ENCODE data around the gene NR6A1. TPM values are rescaled to one million over a fixed set of nuclear protein-coding genes. Genes with fewer than 3 reads are reported as not detected.

NR6A1 gene
- total and polyA plus RNA-seq, 2 experiments from 2014 or later = 44.2 to 139 TPM

- no peak for TF ChIP-seq EZH2 (IDR thresholded peaks at IDR 0.05; ENCODE audit: low read depth, unreplicated experiment)
- no peak for TF ChIP-seq POLR2AphosphoS5 (IDR thresholded peaks at IDR 0.05; ENCODE audit: low read depth)
- TF ChIP-seq ZNF114 (CRISPR knock-in tag; IDR thresholded peaks at IDR 0.05) = no peak
- no peak for TF ChIP-seq NANOG (IDR thresholded peaks at IDR 0.05; ENCODE audit: borderline replicate concordance)
- no peak for TF ChIP-seq EZH2phosphoT487 (IDR thresholded peaks at IDR 0.05; ENCODE audit: unreplicated experiment)
- TF ChIP-seq CTCF (conservative IDR thresholded peaks at IDR 0.05; ENCODE audit: low read depth in 2 of 2) = no peak
These were observed 274.6 kb downstream of the NR6A1 start (continued) for GRCh38 chr9:124496463-124496862.

DNA sequence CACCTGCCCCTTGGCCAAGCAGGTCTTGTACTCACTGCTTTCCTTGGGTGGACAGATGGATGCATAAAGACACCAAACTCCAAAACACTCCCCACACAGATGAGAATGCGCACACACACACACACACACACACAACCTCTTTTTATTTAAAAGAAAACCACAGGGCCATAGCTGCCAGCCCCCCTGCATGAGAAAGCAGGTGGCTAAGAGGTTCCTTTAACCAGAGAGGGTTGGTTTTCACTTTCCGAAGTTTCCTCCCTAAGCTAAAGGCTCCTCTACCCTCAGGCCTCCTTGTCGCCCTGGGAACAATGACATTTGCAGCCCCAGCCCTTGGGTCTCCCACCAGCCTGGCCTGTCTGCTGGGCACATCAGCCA is 275.0 kb downstream of the NR6A1 start:
- no peaks in the 10 kb centered on the region for H3K36me3 ChIP-seq (ENCODE audit: insufficient read depth)
- no peaks in the 10 kb centered on the region for H3K79me2 ChIP-seq (replicated peaks; ENCODE audit: insufficient read depth)
- H3K4me2 ChIP-seq = no peak overlapping the region
- no peak overlapping the region for H3K4me3 Mint-ChIP-seq
- H2AFZ ChIP-seq = no peak overlapping the region
- peaks cover 4% of the 10 kb centered on the region for H3K27me3 ChIP-seq (ENCODE audit: insufficient read depth)
- H3K4me1 ChIP-seq (ENCODE audit: insufficient read depth) = no peaks in the 10 kb centered on the region
- no peaks in the 10 kb centered on the region for H3K9me2 ChIP-seq (ENCODE audit: insufficient read depth)
- H3K27ac Mint-ChIP-seq = no peak overlapping the region
- peaks cover 9% of the 10 kb centered on the region for H3K27me3 Mint-ChIP-seq (ENCODE audit: insufficient read depth, low read depth, poor library complexity)
- no peaks in the 10 kb centered on the region for H4K20me1 ChIP-seq (replicated peaks; ENCODE audit: insufficient read depth)
- H3K9me3 Mint-ChIP-seq = no peaks in the 10 kb centered on the region
- DNase-seq (ENCODE audit: low spot score) (no peak), ATAC-seq (no peak)
- no peak overlapping the region for H3K27ac ChIP-seq (ENCODE audit: low read depth)
- peaks cover 6% of the 10 kb centered on the region for H3K4me1 Mint-ChIP-seq
- no peaks in the 10 kb centered on the region for H3F3A ChIP-seq (replicated peaks; ENCODE audit: low read depth)
- no peak for TF ChIP-seq EZH2 (IDR thresholded peaks at IDR 0.05; ENCODE audit: low read depth, unreplicated experiment)
- H3K36me3 Mint-ChIP-seq (ENCODE audit: low read depth) = no peaks in the 10 kb centered on the region; the same call in 2 of the 3 replicates
- H3K4me3 ChIP-seq = no peak overlapping the region

DNA sequence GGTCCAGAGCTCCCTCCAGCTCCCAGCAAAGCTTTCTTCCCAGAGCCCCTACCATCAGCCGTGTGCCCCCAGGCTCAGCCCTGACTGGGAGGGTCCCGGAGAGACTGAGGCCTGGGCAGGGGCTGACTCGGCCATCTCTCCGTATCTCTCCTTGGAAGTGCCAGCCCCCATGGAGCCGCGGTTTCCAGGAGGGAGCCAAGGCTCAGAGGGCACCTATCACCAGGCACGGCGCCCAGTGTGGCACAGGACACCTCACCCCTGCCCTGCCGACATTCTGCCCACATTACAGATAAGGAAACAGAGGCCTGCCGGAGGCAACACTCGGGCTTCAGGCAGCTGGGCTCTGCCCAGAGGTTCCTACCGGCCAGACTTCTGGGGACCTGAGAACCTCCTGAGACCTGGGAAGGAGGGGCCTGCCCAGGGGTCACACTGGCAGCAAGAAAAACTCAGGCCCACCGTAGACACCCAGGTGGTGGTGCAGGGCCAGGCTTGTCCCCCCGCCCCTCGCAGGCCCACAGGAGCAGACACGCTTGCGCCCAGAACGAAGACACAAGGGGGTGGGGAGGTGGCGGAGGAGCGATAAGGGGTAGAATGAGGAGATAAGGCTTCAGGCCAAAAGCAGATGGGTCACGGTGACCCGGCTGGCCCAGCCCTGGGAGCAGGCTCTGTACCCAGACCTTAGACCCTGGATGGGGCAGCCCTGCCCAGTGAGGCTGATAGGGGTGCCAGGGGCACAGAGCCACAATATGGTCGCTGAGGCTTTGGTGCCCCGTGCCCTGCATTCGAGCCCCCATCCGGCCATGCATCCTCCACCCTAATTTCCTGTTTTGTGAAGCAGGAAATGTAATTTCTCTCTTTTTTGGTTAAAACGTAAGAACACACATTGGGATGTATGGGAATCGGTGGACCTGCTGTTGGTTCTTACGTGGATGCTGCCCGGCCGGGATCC is 275.7 kb downstream of the NR6A1 start:
- Mint-ChIP-seq H3K4me3 (no peak overlapping the region), H3K27ac (no peak overlapping the region), H3K9me3 (no peaks in the 10 kb centered on the region), H3K27me3 (ENCODE audit: insufficient read depth, low read depth, poor library complexity) (peaks cover 4% of the 10 kb centered on the region), H3K4me1 (peaks cover 8% of the 10 kb centered on the region), H3K36me3 (ENCODE audit: low read depth) (no peaks in the 10 kb centered on the region; the same call in 2 of the 3 replicates)
- Histone ChIP-seq H4K20me1 (replicated peaks; ENCODE audit: insufficient read depth) (no peaks in the 10 kb centered on the region), H3K4me3 (no peak overlapping the region), H3K9me2 (ENCODE audit: insufficient read depth) (no peaks in the 10 kb centered on the region), H3K79me2 (replicated peaks; ENCODE audit: insufficient read depth) (no peaks in the 10 kb centered on the region), H2AFZ (no peak overlapping the region), H3K27me3 (ENCODE audit: insufficient read depth) (no peaks in the 10 kb centered on the region), H3K36me3 (ENCODE audit: insufficient read depth) (no peaks in the 10 kb centered on the region), H3K4me2 (no peak overlapping the region), H3K4me1 (ENCODE audit: insufficient read depth) (no peaks in the 10 kb centered on the region), H3F3A (replicated peaks; ENCODE audit: low read depth) (no peaks in the 10 kb centered on the region), H3K27ac (ENCODE audit: low read depth) (no peak overlapping the region)
- TF ChIP-seq, protein P1, sequence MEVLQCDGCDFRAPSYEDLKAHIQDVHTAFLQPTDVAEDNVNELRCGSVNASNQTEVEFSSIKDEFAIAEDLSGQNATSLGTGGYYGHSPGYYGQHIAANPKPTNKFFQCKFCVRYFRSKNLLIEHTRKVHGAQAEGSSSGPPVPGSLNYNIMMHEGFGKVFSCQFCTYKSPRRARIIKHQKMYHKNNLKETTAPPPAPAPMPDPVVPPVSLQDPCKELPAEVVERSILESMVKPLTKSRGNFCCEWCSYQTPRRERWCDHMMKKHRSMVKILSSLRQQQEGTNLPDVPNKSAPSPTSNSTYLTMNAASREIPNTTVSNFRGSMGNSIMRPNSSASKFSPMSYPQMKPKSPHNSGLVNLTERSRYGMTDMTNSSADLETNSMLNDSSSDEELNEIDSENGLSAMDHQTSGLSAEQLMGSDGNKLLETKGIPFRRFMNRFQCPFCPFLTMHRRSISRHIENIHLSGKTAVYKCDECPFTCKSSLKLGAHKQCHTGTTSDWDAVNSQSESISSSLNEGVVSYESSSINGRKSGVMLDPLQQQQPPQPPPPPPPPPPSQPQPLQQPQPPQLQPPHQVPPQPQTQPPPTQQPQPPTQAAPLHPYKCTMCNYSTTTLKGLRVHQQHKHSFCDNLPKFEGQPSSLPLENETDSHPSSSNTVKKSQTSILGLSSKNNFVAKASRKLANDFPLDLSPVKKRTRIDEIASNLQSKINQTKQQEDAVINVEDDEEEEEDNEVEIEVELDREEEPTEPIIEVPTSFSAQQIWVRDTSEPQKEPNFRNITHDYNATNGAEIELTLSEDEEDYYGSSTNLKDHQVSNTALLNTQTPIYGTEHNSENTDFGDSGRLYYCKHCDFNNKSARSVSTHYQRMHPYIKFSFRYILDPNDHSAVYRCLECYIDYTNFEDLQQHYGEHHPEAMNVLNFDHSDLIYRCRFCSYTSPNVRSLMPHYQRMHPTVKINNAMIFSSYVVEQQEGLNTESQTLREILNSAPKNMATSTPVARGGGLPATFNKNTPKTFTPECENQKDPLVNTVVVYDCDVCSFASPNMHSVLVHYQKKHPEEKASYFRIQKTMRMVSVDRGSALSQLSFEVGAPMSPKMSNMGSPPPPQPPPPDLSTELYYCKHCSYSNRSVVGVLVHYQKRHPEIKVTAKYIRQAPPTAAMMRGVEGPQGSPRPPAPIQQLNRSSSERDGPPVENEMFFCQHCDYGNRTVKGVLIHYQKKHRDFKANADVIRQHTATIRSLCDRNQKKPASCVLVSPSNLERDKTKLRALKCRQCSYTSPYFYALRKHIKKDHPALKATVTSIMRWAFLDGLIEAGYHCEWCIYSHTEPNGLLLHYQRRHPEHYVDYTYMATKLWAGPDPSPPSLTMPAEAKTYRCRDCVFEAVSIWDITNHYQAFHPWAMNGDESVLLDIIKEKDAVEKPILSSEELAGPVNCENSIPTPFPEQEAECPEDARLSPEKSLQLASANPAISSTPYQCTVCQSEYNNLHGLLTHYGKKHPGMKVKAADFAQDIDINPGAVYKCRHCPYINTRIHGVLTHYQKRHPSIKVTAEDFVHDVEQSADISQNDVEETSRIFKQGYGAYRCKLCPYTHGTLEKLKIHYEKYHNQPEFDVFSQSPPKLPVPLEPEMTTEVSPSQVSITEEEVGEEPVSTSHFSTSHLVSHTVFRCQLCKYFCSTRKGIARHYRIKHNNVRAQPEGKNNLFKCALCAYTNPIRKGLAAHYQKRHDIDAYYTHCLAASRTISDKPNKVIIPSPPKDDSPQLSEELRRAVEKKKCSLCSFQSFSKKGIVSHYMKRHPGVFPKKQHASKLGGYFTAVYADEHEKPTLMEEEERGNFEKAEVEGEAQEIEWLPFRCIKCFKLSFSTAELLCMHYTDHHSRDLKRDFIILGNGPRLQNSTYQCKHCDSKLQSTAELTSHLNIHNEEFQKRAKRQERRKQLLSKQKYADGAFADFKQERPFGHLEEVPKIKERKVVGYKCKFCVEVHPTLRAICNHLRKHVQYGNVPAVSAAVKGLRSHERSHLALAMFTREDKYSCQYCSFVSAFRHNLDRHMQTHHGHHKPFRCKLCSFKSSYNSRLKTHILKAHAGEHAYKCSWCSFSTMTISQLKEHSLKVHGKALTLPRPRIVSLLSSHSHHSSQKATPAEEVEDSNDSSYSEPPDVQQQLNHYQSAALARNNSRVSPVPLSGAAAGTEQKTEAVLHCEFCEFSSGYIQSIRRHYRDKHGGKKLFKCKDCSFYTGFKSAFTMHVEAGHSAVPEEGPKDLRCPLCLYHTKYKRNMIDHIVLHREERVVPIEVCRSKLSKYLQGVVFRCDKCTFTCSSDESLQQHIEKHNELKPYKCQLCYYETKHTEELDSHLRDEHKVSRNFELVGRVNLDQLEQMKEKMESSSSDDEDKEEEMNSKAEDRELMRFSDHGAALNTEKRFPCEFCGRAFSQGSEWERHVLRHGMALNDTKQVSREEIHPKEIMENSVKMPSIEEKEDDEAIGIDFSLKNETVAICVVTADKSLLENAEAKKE (CRISPR knock-in tag; IDR thresholded peaks at IDR 0.05) = no peak
- TF ChIP-seq POLR2AphosphoS5 (IDR thresholded peaks at IDR 0.05; ENCODE audit: low read depth) (no peak), NANOG (IDR thresholded peaks at IDR 0.05; ENCODE audit: borderline replicate concordance) (no peak), CTCF (conservative IDR thresholded peaks at IDR 0.05; ENCODE audit: low read depth in 2 of 2) (no peak), ZNF114 (CRISPR knock-in tag; IDR thresholded peaks at IDR 0.05) (no peak)
- no peak for ATAC-seq
- DNase-seq (ENCODE audit: low spot score) = no peak
